Caco-2 (cell line): ENCODE measurements around the gene SERGEF. TPM values are rescaled to one million over a fixed set of nuclear protein-coding genes. Genes with fewer than 3 reads are reported as not detected.

Experiments
- BruUV-seq: library from RNA; stranded (reverse); fragments of 400-500 nt; replicated peaks from 2 replicates; lab custom pipeline; 2021; lab: Mats Ljungman, UMichigan
- CTCF ChIA-PET: fragments of 300-600 bp; sonication (Branson Sonifier 250); formaldehyde crosslinking; loops from one replicate; lab custom pipeline; 2022; ENCODE audit warnings: antibody characterized with exemption; lab: Charles Lee
- POLR2A ChIA-PET: fragments of 300-600 bp; sonication (Branson Sonifier 250); formaldehyde crosslinking; loops from one replicate; lab custom pipeline; 2022; ENCODE audit warnings: antibody characterized with exemption; lab: Charles Lee
- DNase-seq, 2 experiments: peaks; one replicate each; pipeline versions ENCODE4 v3.0.0 to v3.0.0-alpha.2; 2020 to 2022
- H3K27me3 ChIP-seq: replicated peaks from 2 replicates; pipeline ENCODE4 v1.6.0; 2011; ENCODE audit warnings: low read length; ENCODE audit not compliant: control insufficient read depth, insufficient read depth
- H3K36me3 ChIP-seq: 2 replicates; pipeline ENCODE4 v1.5.1; 2011; ENCODE audit warnings: low read length; ENCODE audit not compliant: control insufficient read depth, insufficient read depth
- H3K4me1 ChIP-seq: fragments of 250-450 bp; sonication (Bioruptor Pico); 2 replicates; pipeline ENCODE4 v1.5.1; 2020; ENCODE audit warnings: mild to moderate bottlenecking
- H3K4me3 ChIP-seq: 2 replicates; pipeline ENCODE4 v1.5.1; 2011; ENCODE audit warnings: low read depth, mild to moderate bottlenecking, control low read depth, low read length
- H3K9me3 ChIP-seq: fragments of 250-450 bp; sonication (Bioruptor Pico); 2 replicates; pipeline ENCODE4 v1.5.1; 2020; ENCODE audit warnings: mild to moderate bottlenecking, moderate library complexity
- H3K27ac Mint-ChIP-seq: one replicate; pipeline ENCODE4 v1.8.0; 2022; ENCODE audit warnings: mixed read lengths; ENCODE audit not compliant: unreplicated experiment
- H3K27me3 Mint-ChIP-seq: one replicate; pipeline ENCODE4 v1.8.0; 2022; ENCODE audit warnings: mixed read lengths; ENCODE audit not compliant: insufficient read depth, unreplicated experiment
- H3K36me3 Mint-ChIP-seq: one replicate; pipeline ENCODE4 v1.8.0; 2022; ENCODE audit warnings: mild to moderate bottlenecking, mixed read lengths; ENCODE audit not compliant: insufficient read depth, unreplicated experiment
- H3K4me1 Mint-ChIP-seq: one replicate; pipeline ENCODE4 v1.8.0; 2022; ENCODE audit warnings: low read depth, mixed read lengths; ENCODE audit not compliant: unreplicated experiment
- H3K4me3 Mint-ChIP-seq: one replicate; pipeline ENCODE4 v1.8.0; 2022; ENCODE audit warnings: mild to moderate bottlenecking, moderate library complexity, mixed read lengths; ENCODE audit not compliant: unreplicated experiment
- H3K9me3 Mint-ChIP-seq: one replicate; pipeline ENCODE4 v1.8.0; 2022; ENCODE audit warnings: mixed read lengths; ENCODE audit not compliant: unreplicated experiment
- intact Hi-C: fragments of 100-400 bp; cut with micrococcal nuclease; formaldehyde crosslinking; loops from one replicate; pipeline ENCODE4 v1.10.0; 2022; ENCODE audit not compliant: unreplicated experiment
- total RNA-seq: library from RNA; stranded (reverse); gene quantifications from 2 replicates; pipeline ENCODE4 v1.2.3, GENCODE V29; 2022
- TF ChIP-seq, protein P1 (sequence below), 2 experiments: fragments of 200-600 bp in 1 of 2; IDR thresholded peaks; 1 replicate in 1 of 2; 2 replicates in 1 of 2; pipeline versions ENCODE4 v1.5.1 to v1.8.0; 2011 to 2022; ENCODE audit warnings: antibody characterized with exemption in 1 of 2, control low read depth in 1 of 2, inconsistent platforms in 1 of 2, low read depth in 1 of 2, low read length in 1 of 2, mild to moderate bottlenecking in 1 of 2, moderate library complexity in 1 of 2; ENCODE audit not compliant: insufficient read depth in 1 of 2, severe bottlenecking in 1 of 2, unreplicated experiment in 1 of 2

The SERGEF gene
- total RNA-seq, 1 experiment from 2014 or later, result 17.5 TPM

DNA sequence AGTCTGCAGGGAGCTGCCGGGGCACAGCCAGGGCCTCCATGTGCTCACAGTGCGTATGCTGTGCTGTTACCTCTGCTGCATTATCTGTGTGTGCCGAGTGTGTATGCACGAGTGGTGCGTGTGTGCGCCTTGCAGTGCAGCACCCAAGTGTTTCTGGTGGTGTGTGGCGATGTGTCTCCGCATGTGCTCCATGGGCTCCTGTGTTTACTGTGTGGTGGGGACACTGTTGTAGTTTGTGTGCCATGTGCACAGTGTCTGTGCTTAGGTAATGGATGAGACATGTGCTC is 246.8 kb downstream of the SERGEF start:
- Mint-ChIP-seq H3K9me3 (no peaks in the 10 kb centered on the region), H3K4me1 (no peaks in the 10 kb centered on the region), H3K27ac (no peak overlapping the region), H3K27me3 (no peaks in the 10 kb centered on the region), H3K36me3 (no peaks in the 10 kb centered on the region), H3K4me3 (no peak overlapping the region)
- Histone ChIP-seq H3K4me3 (no peak overlapping the region), H3K9me3 (no peaks in the 10 kb centered on the region), H3K4me1 (0 out of 2 replicates have a peak, but pooled peaks cover 4% of the 10 kb centered on the region), H3K27me3 (no peaks in the 10 kb centered on the region), H3K36me3 (no peaks in the 10 kb centered on the region)
- no TSS peak for BruUV-seq
- CTCF ChIA-PET, result interaction anchor here (1.6 kb wide), 1 partner anchor 35 kb away, joined by 5 read pairs; no protein-coding TSS in a partner anchor
- POLR2A ChIA-PET, result no interaction called here
- intact Hi-C loops, result no loop called here
- no peak for DNase-seq
- TF ChIP-seq, protein P1, sequence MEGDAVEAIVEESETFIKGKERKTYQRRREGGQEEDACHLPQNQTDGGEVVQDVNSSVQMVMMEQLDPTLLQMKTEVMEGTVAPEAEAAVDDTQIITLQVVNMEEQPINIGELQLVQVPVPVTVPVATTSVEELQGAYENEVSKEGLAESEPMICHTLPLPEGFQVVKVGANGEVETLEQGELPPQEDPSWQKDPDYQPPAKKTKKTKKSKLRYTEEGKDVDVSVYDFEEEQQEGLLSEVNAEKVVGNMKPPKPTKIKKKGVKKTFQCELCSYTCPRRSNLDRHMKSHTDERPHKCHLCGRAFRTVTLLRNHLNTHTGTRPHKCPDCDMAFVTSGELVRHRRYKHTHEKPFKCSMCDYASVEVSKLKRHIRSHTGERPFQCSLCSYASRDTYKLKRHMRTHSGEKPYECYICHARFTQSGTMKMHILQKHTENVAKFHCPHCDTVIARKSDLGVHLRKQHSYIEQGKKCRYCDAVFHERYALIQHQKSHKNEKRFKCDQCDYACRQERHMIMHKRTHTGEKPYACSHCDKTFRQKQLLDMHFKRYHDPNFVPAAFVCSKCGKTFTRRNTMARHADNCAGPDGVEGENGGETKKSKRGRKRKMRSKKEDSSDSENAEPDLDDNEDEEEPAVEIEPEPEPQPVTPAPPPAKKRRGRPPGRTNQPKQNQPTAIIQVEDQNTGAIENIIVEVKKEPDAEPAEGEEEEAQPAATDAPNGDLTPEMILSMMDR (IDR thresholded peaks at IDR 0.05; ENCODE audit: insufficient read depth in 1 of 2, low read depth in 1 of 2, low read length in 1 of 2, severe bottlenecking in 1 of 2, unreplicated experiment in 1 of 2), result no peak

GRCh38 chr11:17765356-17766072 is 247.3 kb downstream of the SERGEF start:
- H3K4me3 ChIP-seq, result no peak overlapping the region
- H3K27ac Mint-ChIP-seq, result no peak overlapping the region
- no peak overlapping the region for H3K4me3 Mint-ChIP-seq
- CTCF ChIA-PET, result interaction anchor here (1.6 kb wide), 1 partner anchor 35 kb away, joined by 5 read pairs; no protein-coding TSS in a partner anchor
- H3K9me3 Mint-ChIP-seq, result no peaks in the 10 kb centered on the region
- H3K9me3 ChIP-seq, result no peaks in the 10 kb centered on the region
- H3K4me1 ChIP-seq, result 0 out of 2 replicates have a peak, but pooled peaks cover 4% of the 10 kb centered on the region
- no peaks in the 10 kb centered on the region for H3K27me3 Mint-ChIP-seq
- no TSS peak for BruUV-seq
- intact Hi-C loops, result no loop called here
- no peaks in the 10 kb centered on the region for H3K27me3 ChIP-seq
- POLR2A ChIA-PET, result no interaction called here
- no peaks in the 10 kb centered on the region for H3K36me3 Mint-ChIP-seq
- no peaks in the 10 kb centered on the region for H3K4me1 Mint-ChIP-seq
- TF ChIP-seq, protein P1 (IDR thresholded peaks at IDR 0.05; ENCODE audit: insufficient read depth in 1 of 2, low read depth in 1 of 2, low read length in 1 of 2, severe bottlenecking in 1 of 2, unreplicated experiment in 1 of 2), result no peak
- no peak for DNase-seq
- no peaks in the 10 kb centered on the region for H3K36me3 ChIP-seq

DNA sequence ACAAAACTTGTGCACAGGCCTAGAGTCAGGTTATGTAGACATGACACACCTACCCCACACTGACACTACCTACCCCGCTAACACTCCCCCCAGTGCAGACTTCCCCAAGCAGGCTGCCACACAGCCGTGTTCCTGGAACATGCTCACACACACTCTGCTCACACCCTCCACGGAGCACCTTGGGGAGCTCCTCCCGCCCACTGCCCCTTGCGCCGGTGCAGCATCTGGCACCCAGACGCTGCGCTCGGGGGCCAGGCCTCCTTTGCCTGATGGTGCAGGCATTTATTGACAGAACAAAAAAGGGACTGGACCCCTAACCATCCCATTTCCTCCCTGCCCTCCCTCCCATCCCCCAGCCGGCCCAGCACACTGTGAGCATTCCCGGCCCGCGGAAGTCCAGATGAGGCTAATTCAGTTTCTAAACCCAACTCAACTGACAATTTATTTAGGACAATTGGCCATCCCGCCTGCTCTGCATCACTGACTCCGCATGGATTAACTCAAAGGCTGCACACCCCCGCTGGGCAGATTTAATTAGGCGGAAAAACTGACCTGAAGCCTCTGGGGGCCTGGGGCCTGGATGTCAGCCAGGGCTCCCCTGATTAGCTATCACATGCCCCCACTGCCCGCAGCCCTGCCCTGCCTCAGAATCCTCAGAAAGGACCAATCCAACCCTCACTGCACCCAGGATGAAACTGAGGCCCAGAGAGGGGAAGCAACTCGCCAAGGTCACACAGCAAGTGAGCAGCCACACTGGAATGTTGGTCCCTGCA is 248.2 kb downstream of the SERGEF start:
- ChIA-PET CTCF (no interaction called here), POLR2A (no interaction called here)
- Mint-ChIP-seq H3K4me3 (no peak overlapping the region), H3K9me3 (no peaks in the 10 kb centered on the region), H3K36me3 (no peaks in the 10 kb centered on the region), H3K4me1 (no peaks in the 10 kb centered on the region), H3K27me3 (no peaks in the 10 kb centered on the region), H3K27ac (no peak overlapping the region)
- Histone ChIP-seq H3K4me3 (no peak overlapping the region), H3K4me1 (no peaks in the 10 kb centered on the region), H3K36me3 (no peaks in the 10 kb centered on the region), H3K27me3 (no peaks in the 10 kb centered on the region), H3K9me3 (no peaks in the 10 kb centered on the region)
- BruUV-seq, result no TSS peak
- no peak for DNase-seq
- TF ChIP-seq, protein P1 (IDR thresholded peaks at IDR 0.05; ENCODE audit: insufficient read depth in 1 of 2, low read depth in 1 of 2, low read length in 1 of 2, severe bottlenecking in 1 of 2, unreplicated experiment in 1 of 2), result no peak
- intact Hi-C loops, result no loop called here
